H1 (cell line): ENCODE results near the gene ASPA. TPM values are rescaled to one million over a fixed set of nuclear protein-coding genes. Genes with fewer than 3 reads are reported as not detected.

Experiments used
- CHD1 ChIP-seq: IDR thresholded peaks from 2 replicates; pipeline ENCODE4 v1.6.1; 2012; ENCODE audit warnings: low read depth, low read length, improper control_type of control experiment
- CREB1 ChIP-seq: IDR thresholded peaks from 2 replicates; pipeline ENCODE4 v1.6.1; 2012; ENCODE audit warnings: inconsistent platforms
- E2F6 ChIP-seq: IDR thresholded peaks from 2 replicates; pipeline ENCODE4 v1.6.1; 2012; ENCODE audit warnings: inconsistent platforms
- PHF8 ChIP-seq: fragments of 200-600 bp; sonication (generic); conservative IDR thresholded peaks from 2 replicates; pipeline ENCODE4 v1.7.1; 2012; ENCODE audit warnings: low read depth, mild to moderate bottlenecking, inconsistent platforms, low read length, moderate library complexity
- TBP ChIP-seq: IDR thresholded peaks from 2 replicates; pipeline ENCODE4 v1.6.1; 2011; ENCODE audit warnings: low read depth, low read length, improper control_type of control experiment
- polyA plus RNA-seq, 7 experiments: library from polyadenylated mRNA; depleted of rRNA in 3 of 7; stranded (reverse) in 5 of 7; unstranded in 2 of 7; fragments of >200 nt in 5 of 7; fragments of 200-250 nt in 2 of 7; gene quantifications; 1 replicate in 5 of 7; 2 replicates in 1 of 7; 4 replicates in 1 of 7; pipeline versions ENCODE4 v1.2.1 to v1.2.3, GENCODE V29; 2011 to 2013; ENCODE audit warnings: missing spikeins in 2 of 7, mixed read lengths in 2 of 7
- total RNA-seq: library from RNA; stranded (reverse); fragmentation: NEBNext Ultra II Directional; extraction: Animal tissue kit (Norgen Biotek cat#: 25700); gene quantifications from 2 replicates; pipeline ENCODE4 v1.2.1, GENCODE V29; 2021

Gene ASPA
- total and polyA plus RNA-seq, 2 of the 8 experiments (the other 6 are each of a cell fraction or from before 2014, with no cell fraction given) = 0.03 TPM; not detected in 1

GRCh38 chr17:3528403-3528851 is 52.6 kb downstream of the ASPA start (continued):
- TF ChIP-seq E2F6 (no peak), PHF8 (no peak), CREB1 (no peak), CHD1 (no peak), TBP (no peak)
